Bronchial epithelial cell (primary cell): Measurements from ENCODE around the gene FAAH. TPM values are rescaled to one million over a fixed set of nuclear protein-coding genes. Genes with fewer than 3 reads are reported as not detected.
"Not testable (repeated sequence)": the region's sequence is repeated elsewhere in the genome, so short reads cannot be mapped to it uniquely, and the experiment has no call there.

ENCODE experiments used
- DNase-seq: peaks from one replicate; pipeline ENCODE4 v3.0.0-alpha.2; 2010; ENCODE audit warnings: low read depth
- FAIRE-seq: peaks from 2 replicates; lab custom pipeline; 2011; peaks lifted over from hg19 to GRCh38; lab: Jason Lieb, UNC
- H3K27me3 ChIP-seq: 2 replicates; pipeline ENCODE4 v1.5.1; 2011; ENCODE audit warnings: low read length; ENCODE audit not compliant: control insufficient read depth, insufficient read depth
- H3K36me3 ChIP-seq: 2 replicates; pipeline ENCODE4 v1.5.1; 2011; ENCODE audit warnings: low read length; ENCODE audit not compliant: control insufficient read depth, insufficient read depth
- H3K4me3 ChIP-seq: 2 replicates; pipeline ENCODE4 v1.5.1; 2011; ENCODE audit warnings: mild to moderate bottlenecking, low read depth, low read length, control low read depth
- total RNA-seq: library from RNA; depleted of rRNA; stranded (reverse); fragments of >200 nt; gene quantifications from 2 replicates; pipeline ENCODE4 v1.2.1, GENCODE V29; 2014
- TF ChIP-seq, protein P1 (sequence below): IDR thresholded peaks from 2 replicates; pipeline ENCODE4 v1.5.1; 2011; ENCODE audit warnings: mild to moderate bottlenecking, moderate library complexity, low read length, control low read depth, inconsistent platforms; ENCODE audit not compliant: insufficient read depth, severe bottlenecking

FAAH gene
- total RNA-seq = 10.2 and 10.5 TPM in 2 replicates

DNA sequence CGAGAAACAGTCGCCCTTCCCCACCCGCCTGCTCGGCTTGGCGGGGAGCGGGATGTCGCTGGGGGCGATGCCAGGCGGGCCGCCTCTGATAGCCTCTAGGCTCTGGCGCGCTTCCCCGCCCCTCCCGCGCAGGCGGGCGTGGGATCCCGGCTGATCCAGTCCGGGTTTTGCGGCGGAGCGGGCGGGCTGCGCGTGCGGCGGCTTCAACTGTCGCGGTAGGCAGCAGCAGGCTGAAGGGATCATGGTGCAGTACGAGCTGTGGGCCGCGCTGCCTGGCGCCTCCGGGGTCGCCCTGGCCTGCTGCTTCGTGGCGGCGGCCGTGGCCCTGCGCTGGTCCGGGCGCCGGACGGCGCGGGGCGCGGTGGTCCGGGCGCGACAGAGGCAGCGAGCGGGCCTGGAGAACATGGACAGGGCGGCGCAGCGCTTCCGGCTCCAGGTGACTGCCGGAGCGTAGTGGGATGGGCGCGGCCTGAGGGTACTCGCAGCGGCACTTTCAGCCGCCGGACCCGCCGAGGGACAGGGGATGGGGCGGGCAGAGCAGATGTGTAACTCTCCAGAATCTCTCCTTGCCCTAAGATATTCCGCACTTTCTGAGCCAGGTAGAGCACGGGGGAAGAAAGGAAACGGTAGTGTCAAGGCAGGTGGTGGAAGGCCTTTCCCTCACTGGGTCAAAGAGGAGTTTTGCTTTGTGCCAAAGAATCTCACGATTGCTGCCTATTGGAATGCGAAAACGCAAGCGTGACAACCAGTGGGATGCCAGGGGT, at the start of gene FAAH:
Gene FAAH (plus strand): TSS at position 210 of the 764 bp plus-strand sequence. CDS start 32 bp downstream, at position 242.
- DNase-seq (peak; percentile 27), FAIRE-seq (no peak)
- Histone ChIP-seq H3K36me3 (no peaks in the 10 kb centered on the region), H3K4me3 (peak within 1 kb of the TSS; percentile 40), H3K27me3 (no peaks in the 10 kb centered on the region)
- TF ChIP-seq, protein P1, sequence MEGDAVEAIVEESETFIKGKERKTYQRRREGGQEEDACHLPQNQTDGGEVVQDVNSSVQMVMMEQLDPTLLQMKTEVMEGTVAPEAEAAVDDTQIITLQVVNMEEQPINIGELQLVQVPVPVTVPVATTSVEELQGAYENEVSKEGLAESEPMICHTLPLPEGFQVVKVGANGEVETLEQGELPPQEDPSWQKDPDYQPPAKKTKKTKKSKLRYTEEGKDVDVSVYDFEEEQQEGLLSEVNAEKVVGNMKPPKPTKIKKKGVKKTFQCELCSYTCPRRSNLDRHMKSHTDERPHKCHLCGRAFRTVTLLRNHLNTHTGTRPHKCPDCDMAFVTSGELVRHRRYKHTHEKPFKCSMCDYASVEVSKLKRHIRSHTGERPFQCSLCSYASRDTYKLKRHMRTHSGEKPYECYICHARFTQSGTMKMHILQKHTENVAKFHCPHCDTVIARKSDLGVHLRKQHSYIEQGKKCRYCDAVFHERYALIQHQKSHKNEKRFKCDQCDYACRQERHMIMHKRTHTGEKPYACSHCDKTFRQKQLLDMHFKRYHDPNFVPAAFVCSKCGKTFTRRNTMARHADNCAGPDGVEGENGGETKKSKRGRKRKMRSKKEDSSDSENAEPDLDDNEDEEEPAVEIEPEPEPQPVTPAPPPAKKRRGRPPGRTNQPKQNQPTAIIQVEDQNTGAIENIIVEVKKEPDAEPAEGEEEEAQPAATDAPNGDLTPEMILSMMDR = no peak

DNA sequence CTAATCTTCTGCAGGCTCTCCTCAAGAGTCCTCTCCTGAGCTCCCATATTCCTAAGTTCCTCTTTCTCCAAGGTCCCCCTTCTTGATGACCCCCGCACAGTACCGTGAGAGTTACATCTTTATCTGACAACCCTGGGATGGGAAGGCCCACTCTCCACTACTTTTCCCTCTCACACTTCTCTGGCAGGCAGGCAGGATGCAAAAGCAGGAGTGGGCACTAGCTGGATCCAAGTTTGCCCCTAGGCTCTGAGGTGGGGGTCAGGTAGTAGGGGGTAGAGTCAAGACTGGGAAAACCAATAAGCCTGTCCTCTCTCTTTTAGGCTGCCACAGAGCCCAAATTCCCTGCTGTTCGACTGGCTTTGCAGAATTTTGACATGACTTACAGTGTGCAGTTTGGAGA, 49.6 kb upstream of the FAAH start:
- FAIRE-seq = no peak
- H3K36me3 ChIP-seq = peaks cover 18% of the 10 kb centered on the region

DNA sequence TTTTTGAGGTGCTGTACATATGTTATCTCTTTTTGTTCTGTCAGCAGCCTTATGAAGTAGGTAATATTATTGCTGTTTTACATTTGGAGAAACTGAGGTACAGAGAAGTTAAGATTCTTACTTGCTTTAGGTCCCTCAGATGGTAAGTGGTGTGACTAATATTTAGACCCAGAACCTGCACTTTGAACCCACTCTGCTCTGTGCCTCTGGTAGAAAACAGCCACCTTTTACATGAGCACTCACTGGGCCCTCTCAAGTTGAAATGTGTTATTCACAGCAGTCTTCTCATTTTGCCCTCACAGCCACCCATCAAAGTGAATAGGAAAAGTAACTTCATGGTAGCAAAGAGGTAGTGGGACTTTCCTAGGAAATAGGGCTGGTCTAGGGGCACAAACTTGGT, 48.8 kb upstream of the FAAH start:
- TF ChIP-seq, protein P1 = no peak
- Histone ChIP-seq H3K27me3 (no peaks in the 10 kb centered on the region), H3K36me3 (peaks cover 21% of the 10 kb centered on the region), H3K4me3 (no peak overlapping the region)
- DNase-seq (no peak), FAIRE-seq (no peak)

More for the DNA sequence above, 49.6 kb upstream of the FAAH start:
- Histone ChIP-seq H3K27me3 (no peaks in the 10 kb centered on the region), H3K4me3 (no peak overlapping the region)
- TF ChIP-seq, protein P1 = no peak
- no peak for DNase-seq

DNA sequence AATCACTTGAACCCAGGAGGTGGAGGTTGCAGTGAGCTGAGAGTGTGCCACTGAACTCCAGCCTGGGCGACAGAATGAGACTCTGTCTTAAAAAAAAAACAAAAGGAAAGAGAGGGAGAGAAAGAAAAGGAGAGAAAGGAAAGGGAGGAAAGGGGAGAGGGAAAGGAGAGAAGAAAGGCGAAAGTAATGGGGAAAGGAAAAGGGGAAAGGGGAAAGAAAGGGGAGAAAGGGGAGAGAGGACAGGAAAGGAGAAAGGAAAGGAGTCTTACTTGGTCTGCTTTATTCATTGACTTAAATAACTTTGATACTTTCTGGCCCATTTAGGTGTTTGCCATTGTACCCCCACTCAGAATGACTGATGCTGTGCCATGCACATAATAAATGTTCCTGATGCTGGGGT, 41.8 kb upstream of the FAAH start:
- Histone ChIP-seq H3K4me3 (no peak overlapping the region), H3K27me3 (no peaks in the 10 kb centered on the region), H3K36me3 (peaks cover 19% of the 10 kb centered on the region)
- TF ChIP-seq, protein P1 = no peak
- DNase-seq = no peak
- FAIRE-seq = no peak

DNA sequence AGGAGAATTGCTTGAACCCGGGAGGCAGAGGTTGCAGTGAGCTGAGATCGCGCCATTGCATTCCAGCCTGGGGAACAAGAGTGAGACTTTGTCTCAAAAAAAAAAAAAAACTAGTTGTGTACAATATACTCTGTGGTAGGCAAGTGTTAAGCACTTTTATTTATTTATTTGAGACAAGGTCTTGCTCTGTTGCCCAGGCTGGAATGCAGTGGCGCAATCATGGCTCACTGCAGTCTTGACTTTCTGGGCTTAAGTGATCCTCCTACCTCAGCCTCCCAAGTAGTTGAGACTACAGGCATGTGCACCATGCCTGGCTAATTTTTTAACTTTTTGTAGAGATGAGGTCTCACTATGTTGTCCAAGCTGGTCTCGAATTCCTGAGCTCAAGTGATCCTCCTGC, 38.2 kb upstream of the FAAH start:
- peaks cover 16% of the 10 kb centered on the region for H3K36me3 ChIP-seq
- H3K27me3 ChIP-seq, FAIRE-seq, DNase-seq, H3K4me3 ChIP-seq: not testable (repeated sequence)

DNA sequence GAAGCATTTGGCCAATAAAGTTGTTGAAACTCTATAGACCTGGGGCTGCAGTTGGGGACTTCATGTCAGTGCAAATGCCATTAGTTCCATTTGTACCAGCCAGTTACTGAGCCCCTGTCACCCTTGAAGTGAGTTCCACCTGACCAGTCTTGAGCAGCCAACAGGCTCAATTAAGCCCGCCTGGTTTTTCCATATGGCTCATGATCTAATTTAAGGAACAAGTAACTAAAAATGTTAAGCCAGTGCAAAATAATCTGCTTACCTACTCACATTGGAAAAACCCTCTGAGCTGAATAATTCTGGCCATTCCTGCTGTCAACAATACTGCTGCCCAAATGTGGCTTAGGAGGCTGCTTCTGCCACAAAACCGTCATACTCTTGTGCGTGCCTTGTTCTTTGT, 32.0 kb upstream of the FAAH start:
- Histone ChIP-seq H3K27me3 (no peaks in the 10 kb centered on the region), H3K36me3 (peaks cover 20% of the 10 kb centered on the region), H3K4me3 (no peak overlapping the region)
- no peak for FAIRE-seq
- TF ChIP-seq, protein P1 = no peak
- DNase-seq = no peak
